Measurements from ENCODE around the gene GALNT13.

The GALNT13 gene

DNA sequence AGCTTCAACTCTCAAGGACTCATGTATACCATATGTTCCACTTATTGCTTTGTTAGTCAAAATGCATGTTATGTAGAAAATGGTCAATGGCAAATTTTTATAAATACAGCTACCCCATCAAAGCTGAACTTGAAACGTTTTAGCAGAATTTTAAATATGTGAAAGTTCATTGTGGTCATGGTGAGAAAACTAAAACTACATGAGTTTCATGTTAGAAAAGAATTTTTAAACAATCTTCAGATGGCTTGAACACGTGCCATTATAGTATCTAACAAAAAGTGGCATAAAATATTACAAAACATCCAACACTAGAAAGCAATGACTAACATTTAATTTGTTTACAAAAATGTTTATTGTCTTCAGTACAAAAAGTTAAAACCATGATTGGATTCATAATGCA lies 580.7 kb downstream of the GALNT13 start:
- Histone ChIP-seq H3K4me1 (no peaks in the 10 kb centered on the region), H3K27me3 (no peaks in the 10 kb centered on the region), H3K4me3 (ENCODE audit: low read depth, low read length) (no peak overlapping the region), H3K9me3 (no peaks in the 10 kb centered on the region), H3K36me3 (no peaks in the 10 kb centered on the region)
- TF ChIP-seq, protein P1, sequence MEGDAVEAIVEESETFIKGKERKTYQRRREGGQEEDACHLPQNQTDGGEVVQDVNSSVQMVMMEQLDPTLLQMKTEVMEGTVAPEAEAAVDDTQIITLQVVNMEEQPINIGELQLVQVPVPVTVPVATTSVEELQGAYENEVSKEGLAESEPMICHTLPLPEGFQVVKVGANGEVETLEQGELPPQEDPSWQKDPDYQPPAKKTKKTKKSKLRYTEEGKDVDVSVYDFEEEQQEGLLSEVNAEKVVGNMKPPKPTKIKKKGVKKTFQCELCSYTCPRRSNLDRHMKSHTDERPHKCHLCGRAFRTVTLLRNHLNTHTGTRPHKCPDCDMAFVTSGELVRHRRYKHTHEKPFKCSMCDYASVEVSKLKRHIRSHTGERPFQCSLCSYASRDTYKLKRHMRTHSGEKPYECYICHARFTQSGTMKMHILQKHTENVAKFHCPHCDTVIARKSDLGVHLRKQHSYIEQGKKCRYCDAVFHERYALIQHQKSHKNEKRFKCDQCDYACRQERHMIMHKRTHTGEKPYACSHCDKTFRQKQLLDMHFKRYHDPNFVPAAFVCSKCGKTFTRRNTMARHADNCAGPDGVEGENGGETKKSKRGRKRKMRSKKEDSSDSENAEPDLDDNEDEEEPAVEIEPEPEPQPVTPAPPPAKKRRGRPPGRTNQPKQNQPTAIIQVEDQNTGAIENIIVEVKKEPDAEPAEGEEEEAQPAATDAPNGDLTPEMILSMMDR (IDR thresholded peaks at IDR 0.05; ENCODE audit: low read depth, low read length) = no peak
- no peak for DNase-seq

DNA sequence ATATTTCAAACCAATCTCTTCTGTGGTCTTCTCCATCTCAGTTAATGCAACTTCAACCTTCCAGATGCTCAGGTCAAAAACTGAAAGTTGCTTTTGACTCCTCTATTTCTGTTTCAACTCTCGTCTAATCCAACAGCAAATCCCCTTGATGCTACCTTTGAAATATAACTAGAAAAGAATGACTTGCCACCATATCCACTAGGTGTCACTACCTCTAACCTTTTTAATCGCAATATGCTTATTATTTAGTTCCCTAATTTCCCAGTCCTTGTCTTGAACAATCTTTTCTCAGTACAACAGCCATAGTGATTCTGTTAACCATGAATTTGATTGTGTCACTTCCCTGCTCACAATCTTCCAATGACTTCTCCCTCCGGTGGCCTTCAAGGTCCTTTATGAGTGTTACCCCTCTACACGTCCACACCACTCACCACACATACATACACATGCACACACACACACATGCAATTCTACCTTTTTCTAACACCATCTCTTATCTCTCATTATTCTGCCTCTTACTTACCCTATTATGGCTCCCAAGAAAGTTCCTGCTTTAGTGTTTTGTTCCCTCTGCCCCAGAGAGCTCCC lies 581.3 kb downstream of the GALNT13 start:
- no peaks in the 10 kb centered on the region for H3K9me3 ChIP-seq
- TF ChIP-seq, protein P1 (IDR thresholded peaks at IDR 0.05; ENCODE audit: low read depth, low read length) = peak; percentile 31
- no peaks in the 10 kb centered on the region for H3K36me3 ChIP-seq
- H3K4me1 ChIP-seq = no peaks in the 10 kb centered on the region
- DNase-seq = no peak
- no peaks in the 10 kb centered on the region for H3K27me3 ChIP-seq
- no peak overlapping the region for H3K4me3 ChIP-seq (ENCODE audit: low read depth, low read length)

DNA sequence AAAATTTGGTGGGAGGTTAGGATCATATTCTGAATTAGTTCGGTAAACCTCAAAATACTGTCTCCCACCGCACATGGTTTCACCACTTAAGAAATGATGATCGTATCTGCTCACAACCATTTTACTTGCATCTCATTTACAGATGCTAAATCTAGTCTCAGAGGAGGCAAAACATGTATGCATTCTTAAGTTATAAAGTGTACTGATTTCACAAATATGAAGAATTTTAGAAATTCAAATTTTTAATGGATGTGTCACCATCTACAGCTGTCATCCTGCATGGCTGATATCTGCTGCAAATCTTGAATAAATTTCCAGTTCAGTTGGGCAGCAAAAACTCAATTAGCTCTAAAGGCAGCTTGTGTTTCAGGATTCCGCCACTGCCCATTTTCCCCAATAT lies 583.4 kb downstream of the GALNT13 start:
- TF ChIP-seq, protein P1 (IDR thresholded peaks at IDR 0.05; ENCODE audit: low read depth, low read length) = no peak
- Histone ChIP-seq H3K36me3 (no peaks in the 10 kb centered on the region), H3K9me3 (no peaks in the 10 kb centered on the region), H3K4me3 (ENCODE audit: low read depth, low read length) (no peak overlapping the region), H3K27me3 (no peaks in the 10 kb centered on the region), H3K4me1 (no peaks in the 10 kb centered on the region)
- no peak for DNase-seq

DNA sequence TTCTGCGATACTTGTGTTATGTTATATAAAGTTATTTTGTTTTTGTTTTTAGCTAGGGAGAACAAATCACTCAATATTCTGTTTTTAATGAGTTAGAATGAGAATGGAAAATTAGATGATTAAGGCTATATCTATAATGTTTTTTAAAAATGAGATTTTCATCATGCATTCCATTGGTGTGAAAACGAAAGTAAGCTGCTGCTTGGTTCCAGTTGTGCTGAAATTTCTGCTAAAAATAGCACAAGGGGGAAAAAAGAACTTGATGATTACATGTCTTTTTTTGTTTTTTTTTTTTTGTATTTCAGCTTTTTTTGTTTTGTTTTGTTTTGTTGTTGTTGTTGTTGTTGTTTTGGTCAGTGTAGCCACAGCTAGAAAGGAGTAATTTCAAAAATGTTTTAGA lies 584.1 kb downstream of the GALNT13 start:
- TF ChIP-seq, protein P1 (IDR thresholded peaks at IDR 0.05; ENCODE audit: low read depth, low read length) = no peak
- H3K36me3 ChIP-seq = no peaks in the 10 kb centered on the region
- no peak for DNase-seq
- no peaks in the 10 kb centered on the region for H3K4me1 ChIP-seq
- no peaks in the 10 kb centered on the region for H3K27me3 ChIP-seq
- no peaks in the 10 kb centered on the region for H3K9me3 ChIP-seq
- no peak overlapping the region for H3K4me3 ChIP-seq (ENCODE audit: low read depth, low read length)

DNA sequence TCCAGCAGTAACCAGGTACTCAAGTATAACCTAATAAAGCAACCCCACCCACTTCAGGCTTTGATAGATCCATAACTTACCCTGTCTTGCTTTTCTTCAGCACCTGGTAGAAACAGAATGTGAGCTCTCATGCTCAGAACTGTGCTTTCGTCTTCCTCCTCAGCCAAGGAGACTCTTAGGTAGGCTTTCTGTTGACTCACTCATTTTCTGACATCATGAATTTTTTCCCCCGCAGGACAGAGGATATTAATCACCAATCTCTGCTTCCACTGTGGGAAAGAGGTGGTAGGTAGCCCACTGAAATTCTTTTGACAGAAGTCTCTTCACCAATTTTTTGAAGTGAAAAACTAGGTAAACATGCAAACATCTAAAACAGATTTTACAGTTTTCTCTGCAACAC lies 585.6 kb downstream of the GALNT13 start:
- no peak for DNase-seq
- Histone ChIP-seq H3K36me3 (no peaks in the 10 kb centered on the region), H3K4me3 (ENCODE audit: low read depth, low read length) (no peak overlapping the region), H3K27me3 (no peaks in the 10 kb centered on the region), H3K9me3 (no peaks in the 10 kb centered on the region), H3K4me1 (no peaks in the 10 kb centered on the region)
- TF ChIP-seq, protein P1 (IDR thresholded peaks at IDR 0.05; ENCODE audit: low read depth, low read length) = no peak

DNA sequence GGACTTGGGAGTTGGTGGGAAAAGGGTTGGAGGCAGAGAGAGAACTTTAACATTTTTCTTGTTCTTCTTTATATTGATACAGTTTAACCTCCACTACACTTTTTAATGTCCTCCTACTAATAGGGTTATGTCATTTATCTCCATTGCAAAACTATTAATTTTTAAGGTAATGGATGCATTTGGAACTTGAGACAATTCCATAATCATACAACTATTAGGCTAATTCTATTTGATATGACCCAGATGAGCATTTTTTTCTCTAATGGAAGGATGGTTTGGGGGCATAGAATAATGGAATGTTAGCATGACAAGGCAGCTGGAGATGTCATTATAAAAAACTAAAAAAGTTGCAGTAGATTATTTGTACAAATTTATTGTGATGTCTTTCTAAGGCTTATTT lies 587.6 kb downstream of the GALNT13 start:
- Histone ChIP-seq H3K36me3 (no peaks in the 10 kb centered on the region), H3K27me3 (no peaks in the 10 kb centered on the region), H3K4me1 (no peaks in the 10 kb centered on the region), H3K4me3 (ENCODE audit: low read depth, low read length) (no peak overlapping the region), H3K9me3 (no peaks in the 10 kb centered on the region)
- TF ChIP-seq, protein P1 (IDR thresholded peaks at IDR 0.05; ENCODE audit: low read depth, low read length) = no peak
- no peak for DNase-seq

Measured in BE2C (cell line).